DMS79 (cell line): ENCODE data around the gene TXN2.

ENCODE experiments used
- DNase-seq: peaks from one replicate; lab custom pipeline; 2025; lab: John Stamatoyannopoulos, UW

Gene TXN2

GRCh38 chr22:36486619-36487384, 5.4 kb upstream of the TXN2 start:
- DNase-seq, result no peak

GRCh38 chr22:36480941-36481392, 473 bp downstream of the TXN2 start:
- DNase-seq, result no peak

DNA sequence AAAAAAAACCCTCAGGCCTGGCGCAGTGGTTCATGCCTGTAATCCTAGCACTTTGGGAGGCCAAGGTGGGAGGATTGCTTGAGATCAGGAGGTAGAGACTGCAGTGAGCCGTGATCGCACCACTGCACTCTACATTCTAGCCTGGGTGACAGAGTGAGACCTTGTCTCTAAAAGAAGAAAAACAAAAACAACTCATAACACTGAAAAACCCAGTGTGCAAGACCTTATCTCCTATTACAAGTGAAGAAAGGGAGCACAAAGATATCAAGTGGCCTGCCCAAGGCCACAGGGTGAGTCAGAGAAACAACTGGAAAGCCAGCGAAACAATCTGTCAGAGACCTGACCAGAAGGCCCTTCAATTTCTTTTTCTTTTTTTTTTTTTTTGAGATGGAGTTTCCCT, 2.5 kb downstream of the TXN2 start:
- DNase-seq, result no peak

GRCh38 chr22:36475341-36475740, 6.1 kb downstream of the TXN2 start:
- no peak for DNase-seq

- DNase-seq, result no peak
Observed at GRCh38 chr22:36472689-36473088, 8.8 kb downstream of the TXN2 start.

DNA sequence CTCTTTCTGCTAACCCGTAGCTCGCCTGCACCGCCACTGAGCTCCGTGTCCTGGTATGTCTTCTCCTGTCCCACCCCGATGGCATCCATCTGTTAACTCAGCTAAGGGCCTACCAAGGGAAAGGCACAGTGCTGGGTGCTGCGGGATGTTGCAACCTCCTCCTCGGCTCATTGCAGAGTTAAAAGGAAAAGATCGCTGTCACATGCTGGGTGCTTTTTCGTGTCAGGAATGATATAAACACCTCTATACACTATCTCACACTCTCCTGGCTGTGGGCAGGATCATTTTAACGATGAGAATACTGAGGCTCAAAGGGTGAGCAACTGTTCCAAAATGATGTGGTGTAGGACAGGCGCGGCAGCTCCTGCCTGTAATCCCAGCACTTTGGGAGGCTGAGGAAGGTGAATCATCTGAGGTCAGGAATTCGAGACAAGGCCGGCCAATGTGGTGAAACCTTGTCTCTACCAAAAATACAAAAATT, 10.1 kb downstream of the TXN2 start:
- DNase-seq, result no peak

DNA sequence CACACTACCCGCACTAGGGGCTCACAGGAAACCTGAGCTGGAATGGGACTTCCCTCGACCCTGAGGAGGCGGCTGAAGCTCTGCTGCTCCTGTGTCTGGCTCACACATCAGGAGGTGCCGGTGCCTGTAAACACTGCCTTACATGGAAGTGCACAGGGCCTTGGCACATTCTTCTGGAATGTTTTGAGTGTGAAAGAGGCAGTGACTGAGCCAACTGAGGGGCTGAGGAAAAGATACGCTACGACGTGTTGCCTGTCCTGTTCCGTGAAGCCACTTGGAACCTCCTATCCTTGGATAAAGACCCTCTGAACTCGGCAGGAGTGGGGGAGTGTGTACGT, 10.5 kb downstream of the TXN2 start:
- DNase-seq, result no peak

GRCh38 chr22:36470162-36470993, 11.1 kb downstream of the TXN2 start:
- DNase-seq, result peak; percentile 57

DNA sequence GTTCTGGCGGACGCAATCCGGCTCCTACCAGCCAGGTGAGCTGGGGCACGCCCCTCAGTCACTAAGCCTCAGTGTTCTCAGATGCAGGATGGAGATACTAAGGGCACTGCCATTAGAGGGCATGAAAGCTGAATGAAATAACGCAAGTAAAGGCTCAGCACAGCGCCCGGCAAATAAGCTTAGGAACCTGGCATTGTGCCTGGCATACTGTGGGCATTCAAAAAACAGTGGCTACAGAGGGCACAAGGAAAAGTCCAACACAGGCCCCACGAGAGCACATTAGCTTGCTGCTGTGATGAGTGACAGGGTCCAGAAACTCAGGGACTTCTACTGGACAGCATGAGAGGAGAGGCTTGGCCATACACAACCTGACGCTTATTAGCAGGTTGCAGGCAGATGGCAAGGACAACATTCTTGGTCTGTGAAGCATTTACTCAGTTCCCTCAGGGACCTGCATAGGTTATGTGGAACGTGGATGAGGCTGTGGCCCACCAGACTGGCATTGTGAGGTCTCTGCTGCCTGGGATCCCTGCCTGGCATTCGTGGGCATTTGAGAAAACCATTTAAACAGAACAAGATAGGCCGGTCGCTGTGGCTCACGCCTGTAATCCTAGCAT, 12.2 kb downstream of the TXN2 start:
- DNase-seq, result no peak

DNA sequence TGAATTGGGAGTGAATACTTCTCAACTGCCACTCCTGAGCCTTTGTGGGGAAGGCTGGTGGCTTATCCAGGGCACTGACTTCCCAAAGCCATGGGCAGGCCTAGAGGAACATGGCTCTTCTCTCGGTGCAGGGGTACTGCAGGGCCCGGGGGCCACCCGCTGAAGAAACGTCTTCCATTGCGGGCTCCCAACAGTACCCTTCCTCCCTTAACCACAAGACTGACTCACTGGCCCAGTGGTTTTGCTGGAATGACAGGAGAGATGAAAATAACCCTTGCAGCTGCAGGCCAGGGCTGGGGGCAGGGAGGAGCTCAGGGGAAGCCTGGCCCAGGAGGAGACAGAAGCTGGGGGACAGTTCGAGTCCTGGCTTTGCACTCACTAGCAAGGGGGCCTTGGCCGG, 13.5 kb downstream of the TXN2 start:
- no peak for DNase-seq

- DNase-seq, result peak; percentile 47
Observed at GRCh38 chr22:36467042-36467810, 14.2 kb downstream of the TXN2 start.

DNA sequence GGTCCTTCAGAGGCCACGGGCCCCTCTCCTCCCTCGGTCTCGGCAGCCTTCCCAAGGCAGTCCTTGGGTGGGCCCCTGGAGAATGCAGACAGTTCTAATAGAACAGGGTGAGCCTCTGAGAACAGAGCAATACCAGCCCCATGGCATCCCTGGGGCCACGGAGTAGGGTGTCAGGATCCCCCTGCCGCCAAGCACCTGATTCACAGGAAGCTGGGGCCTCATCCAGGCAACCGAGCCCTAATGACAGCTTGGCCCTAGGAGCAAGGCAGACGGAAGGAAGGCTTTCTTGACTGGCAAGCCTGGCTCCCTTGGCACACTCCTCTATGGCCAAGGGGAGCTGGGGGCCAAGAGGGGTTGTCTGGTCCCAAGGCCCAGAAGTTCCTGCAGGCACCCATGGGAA, 15.2 kb downstream of the TXN2 start:
- no peak for DNase-seq

- DNase-seq, result no peak
Observed at GRCh38 chr22:36465232-36466021, 16.0 kb downstream of the TXN2 start.

DNA sequence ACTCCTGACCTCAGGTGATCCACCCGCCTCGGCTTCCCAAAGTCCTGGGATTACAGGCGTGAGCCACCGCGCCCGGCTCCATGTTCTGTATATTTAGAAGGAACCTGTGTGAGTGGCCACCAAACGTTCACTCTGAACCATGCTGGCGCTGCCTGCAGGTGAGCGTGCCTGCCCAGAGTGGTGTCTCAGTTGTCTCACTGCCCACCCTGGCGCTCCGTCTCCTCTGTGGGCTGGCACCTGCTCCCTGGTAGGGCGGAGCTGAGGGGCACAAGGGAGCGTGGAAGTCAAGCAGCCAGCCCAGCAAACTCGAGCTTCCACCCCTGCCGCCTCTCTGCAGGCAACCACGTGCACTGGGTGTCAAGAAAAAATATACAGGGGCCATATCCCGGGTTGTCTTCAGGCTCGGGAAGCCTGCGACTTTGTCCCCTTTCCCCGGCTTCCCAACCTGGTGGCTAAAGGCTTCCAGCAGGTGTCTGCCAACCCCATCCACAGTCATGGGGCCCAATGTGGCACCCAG, 16.7 kb downstream of the TXN2 start:
- no peak for DNase-seq

GRCh38 chr22:36463783-36464184, 17.7 kb downstream of the TXN2 start:
- DNase-seq, result no peak

- DNase-seq, result peak; percentile 84
Observed at GRCh38 chr22:36461665-36462649, 19.5 kb downstream of the TXN2 start.

- DNase-seq, result no peak
Observed at GRCh38 chr22:36460202-36460601, 21.2 kb downstream of the TXN2 start.

- no peak for DNase-seq
Observed at GRCh38 chr22:36457688-36458450, 23.6 kb downstream of the TXN2 start.

- no peak for DNase-seq
Observed at GRCh38 chr22:36456464-36456845, 25.0 kb downstream of the TXN2 start.
